HFFc6 (cell line): ENCODE results near the gene SPATA31D3. TPM values are rescaled to one million over a fixed set of nuclear protein-coding genes. Genes with fewer than 3 reads are reported as not detected.
"Not testable (repeated sequence)": the region's sequence is repeated elsewhere in the genome, so short reads cannot be mapped to it uniquely, and the experiment has no call there.

Source experiments
- DNase-seq: peaks from one replicate; pipeline ENCODE4 v3.0.0-alpha.2; 2018
- H3K27ac Mint-ChIP-seq: 2 replicates; pipeline ENCODE4 v1.8.0; 2020; ENCODE audit warnings: mild to moderate bottlenecking, mixed read lengths
- H3K27me3 Mint-ChIP-seq: 2 replicates; pipeline ENCODE4 v1.8.0; 2021; ENCODE audit warnings: mild to moderate bottlenecking, moderate library complexity, mixed read lengths; ENCODE audit not compliant: insufficient read depth
- H3K36me3 Mint-ChIP-seq: 2 replicates; pipeline ENCODE4 v1.8.0; 2021; ENCODE audit warnings: low read depth, mixed read lengths
- H3K4me1 Mint-ChIP-seq: 2 replicates; pipeline ENCODE4 v1.8.0; 2020; ENCODE audit warnings: low read depth, mixed read lengths
- H3K4me3 Mint-ChIP-seq: 2 replicates; pipeline ENCODE4 v1.8.0; 2020; ENCODE audit warnings: mild to moderate bottlenecking, moderate library complexity, mixed read lengths
- H3K9me3 Mint-ChIP-seq: 2 replicates; pipeline ENCODE4 v1.8.0; 2020; ENCODE audit warnings: mild to moderate bottlenecking, mixed read lengths
- long read RNA-seq: library from polyadenylated mRNA; unstranded; transcript quantifications from one replicate; pipeline ENCODE4 v2.0.0, GENCODE V29; 2019
- total RNA-seq, 6 experiments: library from RNA; stranded (reverse); fragmentation: NEBNext Ultra II Directional; extraction: Animal tissue kit (Norgen Biotek cat#: 25700); gene quantifications; 2 replicates in 1 of 6; 3 replicates in 5 of 6; pipeline ENCODE4 v1.2.3, GENCODE V29; 2021
- TF ChIP-seq, protein P1 (sequence below): fragments of 200-600 bp; sonication (generic); IDR thresholded peaks from 2 replicates; pipeline ENCODE4 v1.5.0; 2021; ENCODE audit warnings: antibody characterized with exemption, mild to moderate bottlenecking

Gene SPATA31D3
- not detected for total RNA-seq
- long read RNA-seq, result 0 reads

DNA sequence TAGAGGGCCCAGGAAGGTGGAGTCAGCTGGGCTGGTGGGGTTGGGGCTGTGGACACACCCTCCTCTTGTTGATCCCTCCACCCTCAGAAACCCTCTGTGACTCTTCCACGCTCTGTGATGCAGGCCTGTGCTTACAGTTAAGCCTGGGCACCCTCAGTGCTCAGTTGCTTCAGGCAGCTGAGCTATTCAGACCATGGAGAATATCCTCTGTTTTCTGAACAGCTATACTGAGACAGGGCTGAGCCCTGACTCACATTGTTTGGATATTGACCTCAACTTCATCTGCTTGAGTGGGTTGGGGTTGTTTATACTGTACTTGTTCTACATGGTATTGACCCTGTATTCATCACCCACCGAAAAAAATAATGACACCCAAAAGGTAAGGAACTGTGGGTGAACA lies at the start of gene SPATA31D3:
TSS of gene SPATA31D3 (plus strand) at position 108 of the 400 bp plus-strand sequence. CDS start at position 194, 86 bp downstream.
- not testable (repeated sequence) for H3K4me1 Mint-ChIP-seq, H3K4me3 Mint-ChIP-seq, H3K27me3 Mint-ChIP-seq, DNase-seq, H3K27ac Mint-ChIP-seq, H3K36me3 Mint-ChIP-seq, H3K9me3 Mint-ChIP-seq

GRCh38 chr9:81893929-81894328 lies 49.4 kb upstream of the SPATA31D3 start:
- Mint-ChIP-seq H3K36me3 (no peaks in the 10 kb centered on the region), H3K4me1 (peaks cover 8% of the 10 kb centered on the region)

GRCh38 chr9:81894891-81895290 lies 48.4 kb upstream of the SPATA31D3 start:
- Mint-ChIP-seq H3K27me3 (peaks cover 8% of the 10 kb centered on the region; the same call in 1 of the 2 replicates), H3K4me1 (peaks cover 8% of the 10 kb centered on the region), H3K9me3 (no peaks in the 10 kb centered on the region; the same call in 1 of the 2 replicates), H3K4me3 (no peak overlapping the region), H3K36me3 (no peaks in the 10 kb centered on the region), H3K27ac (no peak overlapping the region)
- no peak for DNase-seq
- TF ChIP-seq, protein P1, sequence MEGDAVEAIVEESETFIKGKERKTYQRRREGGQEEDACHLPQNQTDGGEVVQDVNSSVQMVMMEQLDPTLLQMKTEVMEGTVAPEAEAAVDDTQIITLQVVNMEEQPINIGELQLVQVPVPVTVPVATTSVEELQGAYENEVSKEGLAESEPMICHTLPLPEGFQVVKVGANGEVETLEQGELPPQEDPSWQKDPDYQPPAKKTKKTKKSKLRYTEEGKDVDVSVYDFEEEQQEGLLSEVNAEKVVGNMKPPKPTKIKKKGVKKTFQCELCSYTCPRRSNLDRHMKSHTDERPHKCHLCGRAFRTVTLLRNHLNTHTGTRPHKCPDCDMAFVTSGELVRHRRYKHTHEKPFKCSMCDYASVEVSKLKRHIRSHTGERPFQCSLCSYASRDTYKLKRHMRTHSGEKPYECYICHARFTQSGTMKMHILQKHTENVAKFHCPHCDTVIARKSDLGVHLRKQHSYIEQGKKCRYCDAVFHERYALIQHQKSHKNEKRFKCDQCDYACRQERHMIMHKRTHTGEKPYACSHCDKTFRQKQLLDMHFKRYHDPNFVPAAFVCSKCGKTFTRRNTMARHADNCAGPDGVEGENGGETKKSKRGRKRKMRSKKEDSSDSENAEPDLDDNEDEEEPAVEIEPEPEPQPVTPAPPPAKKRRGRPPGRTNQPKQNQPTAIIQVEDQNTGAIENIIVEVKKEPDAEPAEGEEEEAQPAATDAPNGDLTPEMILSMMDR, result no peak

More at GRCh38 chr9:81893929-81894328, 49.4 kb upstream of the SPATA31D3 start:
- Mint-ChIP-seq H3K9me3 (no peaks in the 10 kb centered on the region; the same call in 1 of the 2 replicates), H3K27ac (no peak overlapping the region), H3K27me3 (peaks cover 5% of the 10 kb centered on the region; the same call in 1 of the 2 replicates), H3K4me3 (no peak overlapping the region)
- DNase-seq, result no peak
- TF ChIP-seq, protein P1, result no peak

DNA sequence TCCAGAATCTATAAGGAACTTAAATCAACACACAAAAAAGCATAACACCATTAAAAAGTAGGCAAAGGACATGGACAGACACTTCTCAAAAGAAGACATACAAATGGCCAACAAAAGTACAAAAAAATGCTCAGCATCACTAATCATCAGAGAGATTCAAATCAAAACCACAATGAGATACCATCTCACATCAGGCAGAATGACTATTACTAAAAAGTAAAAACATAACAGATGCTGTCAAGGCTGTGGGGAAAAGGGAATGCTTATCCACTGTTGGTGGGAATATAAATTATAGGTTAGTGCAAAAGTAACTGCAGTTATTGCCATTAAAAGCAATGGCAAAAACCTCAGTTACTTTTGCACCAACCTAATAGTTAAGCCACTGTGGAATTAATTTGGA lies 47.2 kb upstream of the SPATA31D3 start:
- Mint-ChIP-seq H3K36me3 (no peaks in the 10 kb centered on the region), H3K27ac (no peak overlapping the region), H3K4me1 (peaks cover 8% of the 10 kb centered on the region), H3K4me3 (no peak overlapping the region), H3K9me3 (no peaks in the 10 kb centered on the region; the same call in 1 of the 2 replicates), H3K27me3 (peaks cover 8% of the 10 kb centered on the region; the same call in 1 of the 2 replicates)
- TF ChIP-seq, protein P1, result no peak
- peak; percentile 37 for DNase-seq

GRCh38 chr9:81898851-81899250 lies 44.4 kb upstream of the SPATA31D3 start:
- H3K27ac Mint-ChIP-seq, result no peak overlapping the region
- no peaks in the 10 kb centered on the region for H3K36me3 Mint-ChIP-seq
- no peaks in the 10 kb centered on the region; the same call in 1 of the 2 replicates for H3K9me3 Mint-ChIP-seq
- H3K4me1 Mint-ChIP-seq, result peaks cover 16% of the 10 kb centered on the region
- no peak overlapping the region for H3K4me3 Mint-ChIP-seq
- DNase-seq, result no peak
- H3K27me3 Mint-ChIP-seq, result peaks cover 3% of the 10 kb centered on the region; the same call in 1 of the 2 replicates
- TF ChIP-seq, protein P1, result no peak

- Mint-ChIP-seq H3K9me3 (no peaks in the 10 kb centered on the region), H3K4me1 (peaks cover 18% of the 10 kb centered on the region), H3K27ac (no peak overlapping the region), H3K27me3 (peaks cover 3% of the 10 kb centered on the region), H3K4me3 (no peak overlapping the region), H3K36me3 (no peaks in the 10 kb centered on the region)
- TF ChIP-seq, protein P1, result no peak
- no peak for DNase-seq
Measured at GRCh38 chr9:81902196-81902595, 41.1 kb upstream of the SPATA31D3 start.
